H1 (cell line): Measurements from ENCODE around the gene UBE2L6.

Experiments
- POLR2AphosphoS5 ChIP-seq: IDR thresholded peaks from 2 replicates; pipeline ENCODE4 v1.6.1; 2011; ENCODE audit warnings: low read depth, low read length
- RFX5 ChIP-seq: IDR thresholded peaks from 2 replicates; pipeline ENCODE4 v1.6.1; 2011; ENCODE audit warnings: low read depth, low read length, improper control_type of control experiment, borderline replicate concordance
- YY1 ChIP-seq: IDR thresholded peaks from 2 replicates; pipeline ENCODE4 v1.6.1; 2011; ENCODE audit warnings: low read depth, mild to moderate bottlenecking, low read length
- TF ChIP-seq, protein P1 (sequence below), 3 experiments: IDR thresholded peaks; 1 replicate in 2 of 3; 2 replicates in 1 of 3; pipeline versions ENCODE4 v1.5.1 to v1.6.1; 2011; ENCODE audit warnings: low read length in 3 of 3, mild to moderate bottlenecking in 3 of 3, inconsistent platforms in 2 of 3, low read depth in 1 of 3, moderate library complexity in 1 of 3; ENCODE audit not compliant: insufficient read depth in 1 of 3; ENCODE audit errors: control extremely low read depth in 1 of 3

GRCh38 chr11:57513911-57514537, 53.4 kb downstream of the UBE2L6 start:
- TF ChIP-seq YY1: 0 out of 2 replicates have a peak, but pooled peaks have one; percentile 11
- TF ChIP-seq, protein P1, sequence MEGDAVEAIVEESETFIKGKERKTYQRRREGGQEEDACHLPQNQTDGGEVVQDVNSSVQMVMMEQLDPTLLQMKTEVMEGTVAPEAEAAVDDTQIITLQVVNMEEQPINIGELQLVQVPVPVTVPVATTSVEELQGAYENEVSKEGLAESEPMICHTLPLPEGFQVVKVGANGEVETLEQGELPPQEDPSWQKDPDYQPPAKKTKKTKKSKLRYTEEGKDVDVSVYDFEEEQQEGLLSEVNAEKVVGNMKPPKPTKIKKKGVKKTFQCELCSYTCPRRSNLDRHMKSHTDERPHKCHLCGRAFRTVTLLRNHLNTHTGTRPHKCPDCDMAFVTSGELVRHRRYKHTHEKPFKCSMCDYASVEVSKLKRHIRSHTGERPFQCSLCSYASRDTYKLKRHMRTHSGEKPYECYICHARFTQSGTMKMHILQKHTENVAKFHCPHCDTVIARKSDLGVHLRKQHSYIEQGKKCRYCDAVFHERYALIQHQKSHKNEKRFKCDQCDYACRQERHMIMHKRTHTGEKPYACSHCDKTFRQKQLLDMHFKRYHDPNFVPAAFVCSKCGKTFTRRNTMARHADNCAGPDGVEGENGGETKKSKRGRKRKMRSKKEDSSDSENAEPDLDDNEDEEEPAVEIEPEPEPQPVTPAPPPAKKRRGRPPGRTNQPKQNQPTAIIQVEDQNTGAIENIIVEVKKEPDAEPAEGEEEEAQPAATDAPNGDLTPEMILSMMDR (IDR thresholded peaks at IDR 0.05; ENCODE audit: control extremely low read depth in 1 of 3, insufficient read depth in 1 of 3, low read depth in 1 of 3, low read length in 3 of 3): no peak
- TF ChIP-seq POLR2AphosphoS5: no peak
- TF ChIP-seq RFX5: no peak
